SK-N-SH treated with all-trans-retinoic acid at 6 μM for 48 hours (cell line): ENCODE measurements around the gene IFITM1.

ENCODE experiments used
- ATAC-seq: fragments of 200-7000 bp; cut with Tn5 transposase; 3 replicates; pipeline ENCODE4 v1.9.1; 2020; ENCODE audit warnings: mild to moderate bottlenecking, moderate library complexity
- ARNTL ChIP-seq: fragments of 450-650 bp; formaldehyde crosslinking; IDR thresholded peaks from 2 replicates; pipeline ENCODE4 v1.5.0; 2020; ENCODE audit warnings: low read depth, mild to moderate bottlenecking, moderate library complexity, borderline replicate concordance
- BACH2 ChIP-seq: fragments of 250-450 bp; sonication (Bioruptor Pico); IDR thresholded peaks from 2 replicates; pipeline ENCODE4 v1.9.0; 2021; ENCODE audit warnings: mild to moderate bottlenecking, borderline replicate concordance
- CREB5 ChIP-seq: fragments of 250-450 bp; sonication (Bioruptor Pico); IDR thresholded peaks from 2 replicates; pipeline ENCODE4 v1.5.1; 2020; ENCODE audit warnings: low read depth, mild to moderate bottlenecking, moderate library complexity
- CSDC2 ChIP-seq: fragments of 250-450 bp; sonication (Bioruptor Pico); IDR thresholded peaks from 2 replicates; pipeline ENCODE4 v1.5.0; 2020; ENCODE audit warnings: mild to moderate bottlenecking, moderate library complexity
- CSRNP3 ChIP-seq: fragments of 250-450 bp; sonication (Bioruptor Pico); IDR thresholded peaks from 2 replicates; pipeline ENCODE4 v1.5.1; 2021; ENCODE audit warnings: mild to moderate bottlenecking, moderate library complexity
- ESRRG ChIP-seq: fragments of 250-450 bp; sonication (Bioruptor Pico); IDR thresholded peaks from 2 replicates; pipeline ENCODE4 v1.6.1; 2021; ENCODE audit warnings: mild to moderate bottlenecking
- GLIS3 ChIP-seq: fragments of 250-450 bp; sonication (Bioruptor Pico); IDR thresholded peaks from 2 replicates; pipeline ENCODE4 v1.5.0; 2020; ENCODE audit warnings: mild to moderate bottlenecking, moderate library complexity
- ISL1 ChIP-seq: fragments of 250-450 bp; sonication (Bioruptor Pico); IDR thresholded peaks from 2 replicates; pipeline ENCODE4 v2.1.2; 2022; ENCODE audit warnings: mild to moderate bottlenecking, moderate library complexity
- OSR1 ChIP-seq: fragments of 250-450 bp; sonication (Bioruptor Pico); IDR thresholded peaks from 2 replicates; pipeline ENCODE4 v1.8.0; 2022; ENCODE audit warnings: moderate library complexity, mild to moderate bottlenecking, inconsistent platforms
- PPARA ChIP-seq: fragments of 250-450 bp; sonication (Bioruptor Pico); IDR thresholded peaks from 2 replicates; pipeline ENCODE4 v1.5.0; 2020; ENCODE audit warnings: mild to moderate bottlenecking, borderline replicate concordance
- SNAI2 ChIP-seq: fragments of 250-450 bp; sonication (Bioruptor Pico); IDR thresholded peaks from 2 replicates; pipeline ENCODE4 v1.5.0; 2020; ENCODE audit warnings: mild to moderate bottlenecking, moderate library complexity
- TCF4 ChIP-seq: fragments of 250-450 bp; sonication (Bioruptor Pico); IDR thresholded peaks from 2 replicates; pipeline ENCODE4 v1.8.0; 2021; ENCODE audit warnings: mild to moderate bottlenecking, moderate library complexity, borderline replicate concordance
- TOX ChIP-seq: fragments of 250-450 bp; sonication (Bioruptor Pico); IDR thresholded peaks from 2 replicates; pipeline ENCODE4 v1.8.0; 2021; ENCODE audit warnings: mild to moderate bottlenecking, moderate library complexity, borderline replicate concordance
- ZC3H10 ChIP-seq: fragments of 250-450 bp; sonication (Bioruptor Pico); IDR thresholded peaks from 2 replicates; pipeline ENCODE4 v1.5.1; 2021; ENCODE audit warnings: mild to moderate bottlenecking, moderate library complexity
- ZFP3 ChIP-seq: fragments of 250-450 bp; sonication (Bioruptor Pico); IDR thresholded peaks from 2 replicates; pipeline ENCODE4 v1.5.0; 2020; ENCODE audit warnings: mild to moderate bottlenecking, moderate library complexity
- ZFP30 ChIP-seq: fragments of 450-650 bp; formaldehyde crosslinking; IDR thresholded peaks from 2 replicates; pipeline ENCODE4 v1.5.0; 2022; ENCODE audit warnings: mild to moderate bottlenecking, moderate library complexity
- ZNF565 ChIP-seq: fragments of 450-650 bp; formaldehyde crosslinking; conservative IDR thresholded peaks from 2 replicates; pipeline ENCODE4 v1.5.0; 2020; ENCODE audit warnings: low read depth, mild to moderate bottlenecking, moderate library complexity
- ZNF70 ChIP-seq: fragments of 450-650 bp; formaldehyde crosslinking; IDR thresholded peaks from 2 replicates; pipeline ENCODE4 v1.5.0; 2020; ENCODE audit warnings: mild to moderate bottlenecking, moderate library complexity
- ZNF8 ChIP-seq: fragments of 450-650 bp; formaldehyde crosslinking; IDR thresholded peaks from 2 replicates; pipeline ENCODE4 v1.5.0; 2020; ENCODE audit warnings: mild to moderate bottlenecking, moderate library complexity
- TF ChIP-seq, protein P1 (sequence below): fragments of 250-450 bp; sonication (Bioruptor Pico); IDR thresholded peaks from 2 replicates; pipeline ENCODE4 v1.5.0; 2020; ENCODE audit warnings: mild to moderate bottlenecking, moderate library complexity
- TF ChIP-seq, protein P2 (sequence below): fragments of 250-450 bp; sonication (Bioruptor Pico); IDR thresholded peaks from 2 replicates; pipeline ENCODE4 v1.8.0; 2020; ENCODE audit warnings: mild to moderate bottlenecking, moderate library complexity, borderline replicate concordance
- TF ChIP-seq, protein P3 (sequence below): fragments of 250-450 bp; sonication (Bioruptor Pico); IDR thresholded peaks from 2 replicates; pipeline ENCODE4 v1.8.0; 2021; ENCODE audit warnings: low read depth, mild to moderate bottlenecking, moderate library complexity, borderline replicate concordance

IFITM1 gene

GRCh38 chr11:315051-315481, 1.2 kb downstream of the IFITM1 start:
- no peak for ATAC-seq
- TF ChIP-seq CREB5 (no peak), ARNTL (CRISPR knock-in tag) (no peak), ZNF70 (CRISPR knock-in tag) (no peak), GLIS3 (CRISPR knock-in tag) (no peak), ZFP30 (no peak), ZFP3 (no peak), BACH2 (no peak), ISL1 (CRISPR knock-in tag) (no peak), PPARA (CRISPR knock-in tag) (no peak), ZNF8 (no peak), ESRRG (CRISPR knock-in tag) (no peak)
- TF ChIP-seq, protein P1, sequence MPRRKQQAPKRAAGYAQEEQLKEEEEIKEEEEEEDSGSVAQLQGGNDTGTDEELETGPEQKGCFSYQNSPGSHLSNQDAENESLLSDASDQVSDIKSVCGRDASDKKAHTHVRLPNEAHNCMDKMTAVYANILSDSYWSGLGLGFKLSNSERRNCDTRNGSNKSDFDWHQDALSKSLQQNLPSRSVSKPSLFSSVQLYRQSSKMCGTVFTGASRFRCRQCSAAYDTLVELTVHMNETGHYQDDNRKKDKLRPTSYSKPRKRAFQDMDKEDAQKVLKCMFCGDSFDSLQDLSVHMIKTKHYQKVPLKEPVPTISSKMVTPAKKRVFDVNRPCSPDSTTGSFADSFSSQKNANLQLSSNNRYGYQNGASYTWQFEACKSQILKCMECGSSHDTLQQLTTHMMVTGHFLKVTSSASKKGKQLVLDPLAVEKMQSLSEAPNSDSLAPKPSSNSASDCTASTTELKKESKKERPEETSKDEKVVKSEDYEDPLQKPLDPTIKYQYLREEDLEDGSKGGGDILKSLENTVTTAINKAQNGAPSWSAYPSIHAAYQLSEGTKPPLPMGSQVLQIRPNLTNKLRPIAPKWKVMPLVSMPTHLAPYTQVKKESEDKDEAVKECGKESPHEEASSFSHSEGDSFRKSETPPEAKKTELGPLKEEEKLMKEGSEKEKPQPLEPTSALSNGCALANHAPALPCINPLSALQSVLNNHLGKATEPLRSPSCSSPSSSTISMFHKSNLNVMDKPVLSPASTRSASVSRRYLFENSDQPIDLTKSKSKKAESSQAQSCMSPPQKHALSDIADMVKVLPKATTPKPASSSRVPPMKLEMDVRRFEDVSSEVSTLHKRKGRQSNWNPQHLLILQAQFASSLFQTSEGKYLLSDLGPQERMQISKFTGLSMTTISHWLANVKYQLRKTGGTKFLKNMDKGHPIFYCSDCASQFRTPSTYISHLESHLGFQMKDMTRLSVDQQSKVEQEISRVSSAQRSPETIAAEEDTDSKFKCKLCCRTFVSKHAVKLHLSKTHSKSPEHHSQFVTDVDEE (CRISPR knock-in tag), result no peak
- TF ChIP-seq, protein P2, sequence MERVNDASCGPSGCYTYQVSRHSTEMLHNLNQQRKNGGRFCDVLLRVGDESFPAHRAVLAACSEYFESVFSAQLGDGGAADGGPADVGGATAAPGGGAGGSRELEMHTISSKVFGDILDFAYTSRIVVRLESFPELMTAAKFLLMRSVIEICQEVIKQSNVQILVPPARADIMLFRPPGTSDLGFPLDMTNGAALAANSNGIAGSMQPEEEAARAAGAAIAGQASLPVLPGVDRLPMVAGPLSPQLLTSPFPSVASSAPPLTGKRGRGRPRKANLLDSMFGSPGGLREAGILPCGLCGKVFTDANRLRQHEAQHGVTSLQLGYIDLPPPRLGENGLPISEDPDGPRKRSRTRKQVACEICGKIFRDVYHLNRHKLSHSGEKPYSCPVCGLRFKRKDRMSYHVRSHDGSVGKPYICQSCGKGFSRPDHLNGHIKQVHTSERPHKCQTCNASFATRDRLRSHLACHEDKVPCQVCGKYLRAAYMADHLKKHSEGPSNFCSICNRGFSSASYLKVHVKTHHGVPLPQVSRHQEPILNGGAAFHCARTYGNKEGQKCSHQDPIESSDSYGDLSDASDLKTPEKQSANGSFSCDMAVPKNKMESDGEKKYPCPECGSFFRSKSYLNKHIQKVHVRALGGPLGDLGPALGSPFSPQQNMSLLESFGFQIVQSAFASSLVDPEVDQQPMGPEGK (CRISPR knock-in tag), result no peak

DNA sequence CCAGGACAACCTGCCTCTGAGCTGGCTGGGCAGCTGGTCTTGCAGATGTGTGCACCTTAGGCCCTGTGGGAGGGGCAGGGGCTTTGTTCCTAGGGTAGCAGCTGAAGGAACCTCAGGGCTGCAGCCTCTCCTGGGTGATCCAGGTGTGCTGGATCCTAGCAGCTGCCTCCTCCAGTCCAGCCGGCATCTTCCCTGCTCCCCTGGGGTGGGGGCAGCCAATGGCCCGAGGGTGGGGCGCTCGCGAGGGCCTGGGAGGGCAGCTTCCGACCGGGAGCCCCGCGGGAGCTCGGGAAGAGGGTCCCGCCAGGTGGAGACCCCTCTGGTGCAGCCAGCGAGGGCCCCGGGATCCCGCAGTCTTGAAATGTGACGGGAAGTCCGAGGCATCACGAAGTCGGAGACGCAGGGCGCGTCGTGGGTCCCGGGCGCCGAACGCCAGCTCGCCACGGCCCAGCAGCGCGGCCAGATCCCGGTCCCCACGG, 1.7 kb downstream of the IFITM1 start:
- ATAC-seq, result no peak
- TF ChIP-seq CSDC2 (CRISPR knock-in tag) (no peak), SNAI2 (CRISPR knock-in tag) (no peak), OSR1 (CRISPR knock-in tag) (no peak), ARNTL (CRISPR knock-in tag) (no peak), GLIS3 (CRISPR knock-in tag) (no peak), PPARA (CRISPR knock-in tag) (no peak), ZNF565 (no peak), ZFP30 (no peak), CSRNP3 (CRISPR knock-in tag) (no peak), ZNF8 (no peak), ESRRG (CRISPR knock-in tag) (no peak), TOX (CRISPR knock-in tag) (no peak), ZC3H10 (no peak), CREB5 (no peak), TCF4 (CRISPR knock-in tag) (no peak), ZFP3 (no peak), ZNF70 (CRISPR knock-in tag) (no peak)
- TF ChIP-seq, protein P2 (CRISPR knock-in tag), result no peak
- TF ChIP-seq, protein P3, sequence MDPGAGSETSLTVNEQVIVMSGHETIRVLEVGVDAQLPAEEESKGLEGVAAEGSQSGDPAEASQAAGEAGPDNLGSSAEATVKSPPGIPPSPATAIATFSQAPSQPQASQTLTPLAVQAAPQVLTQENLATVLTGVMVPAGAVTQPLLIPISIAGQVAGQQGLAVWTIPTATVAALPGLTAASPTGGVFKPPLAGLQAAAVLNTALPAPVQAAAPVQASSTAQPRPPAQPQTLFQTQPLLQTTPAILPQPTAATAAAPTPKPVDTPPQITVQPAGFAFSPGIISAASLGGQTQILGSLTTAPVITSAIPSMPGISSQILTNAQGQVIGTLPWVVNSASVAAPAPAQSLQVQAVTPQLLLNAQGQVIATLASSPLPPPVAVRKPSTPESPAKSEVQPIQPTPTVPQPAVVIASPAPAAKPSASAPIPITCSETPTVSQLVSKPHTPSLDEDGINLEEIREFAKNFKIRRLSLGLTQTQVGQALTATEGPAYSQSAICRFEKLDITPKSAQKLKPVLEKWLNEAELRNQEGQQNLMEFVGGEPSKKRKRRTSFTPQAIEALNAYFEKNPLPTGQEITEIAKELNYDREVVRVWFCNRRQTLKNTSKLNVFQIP (CRISPR knock-in tag), result no peak
- TF ChIP-seq, protein P1 (CRISPR knock-in tag), result no peak
